ENCODE measurements around the gene CRYBG3. TPM values are rescaled to one million over a fixed set of nuclear protein-coding genes. Genes with fewer than 3 reads are reported as not detected.
A peak's percentile ranks its signal among the peaks of the same experiment; 100 is the strongest.

Gene CRYBG3
- total RNA-seq, 1 donor from 2014 or later, result 22.6 TPM

DNA sequence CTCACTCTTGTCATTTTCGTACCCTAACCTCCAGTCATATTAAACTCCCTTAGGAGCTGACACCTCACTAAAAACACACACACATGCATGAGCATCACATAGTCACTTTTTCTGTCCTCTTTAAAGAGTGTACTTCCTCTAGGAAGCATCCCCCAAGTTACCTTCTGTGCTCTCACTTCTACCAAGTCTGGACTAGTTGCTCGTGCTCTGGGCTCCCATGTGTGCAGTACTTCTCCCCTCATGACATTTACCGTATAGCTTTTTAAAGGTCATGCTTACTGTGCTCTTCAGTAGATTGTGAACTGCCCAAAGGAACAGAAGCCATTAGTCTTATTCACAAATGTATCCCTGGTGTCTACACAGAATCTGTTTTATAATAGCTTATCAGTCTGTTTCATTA, 42.0 kb downstream of the CRYBG3 start:
- no peak overlapping the region for H3K4me3 ChIP-seq
- DNase-seq (ENCODE audit: extremely low spot score in 2 of 2), result no peak
- H3K4me1 ChIP-seq, result peaks cover 15% of the 10 kb centered on the region
- H3K9me3 ChIP-seq, result no peaks in the 10 kb centered on the region
- intact Hi-C loops (cut with DNase I), result no loop called here
- H3K36me3 ChIP-seq, result no peaks in the 10 kb centered on the region
- TF ChIP-seq POLR2A (IDR thresholded peaks at IDR 0.05) (no peak), POLR2AphosphoS5 (IDR thresholded peaks at IDR 0.05; ENCODE audit: insufficient read depth in 1 of 2, low read depth in 1 of 2) (no peak)
- TF ChIP-seq, protein P1, sequence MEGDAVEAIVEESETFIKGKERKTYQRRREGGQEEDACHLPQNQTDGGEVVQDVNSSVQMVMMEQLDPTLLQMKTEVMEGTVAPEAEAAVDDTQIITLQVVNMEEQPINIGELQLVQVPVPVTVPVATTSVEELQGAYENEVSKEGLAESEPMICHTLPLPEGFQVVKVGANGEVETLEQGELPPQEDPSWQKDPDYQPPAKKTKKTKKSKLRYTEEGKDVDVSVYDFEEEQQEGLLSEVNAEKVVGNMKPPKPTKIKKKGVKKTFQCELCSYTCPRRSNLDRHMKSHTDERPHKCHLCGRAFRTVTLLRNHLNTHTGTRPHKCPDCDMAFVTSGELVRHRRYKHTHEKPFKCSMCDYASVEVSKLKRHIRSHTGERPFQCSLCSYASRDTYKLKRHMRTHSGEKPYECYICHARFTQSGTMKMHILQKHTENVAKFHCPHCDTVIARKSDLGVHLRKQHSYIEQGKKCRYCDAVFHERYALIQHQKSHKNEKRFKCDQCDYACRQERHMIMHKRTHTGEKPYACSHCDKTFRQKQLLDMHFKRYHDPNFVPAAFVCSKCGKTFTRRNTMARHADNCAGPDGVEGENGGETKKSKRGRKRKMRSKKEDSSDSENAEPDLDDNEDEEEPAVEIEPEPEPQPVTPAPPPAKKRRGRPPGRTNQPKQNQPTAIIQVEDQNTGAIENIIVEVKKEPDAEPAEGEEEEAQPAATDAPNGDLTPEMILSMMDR (IDR thresholded peaks at IDR 0.05), result no peak
- H3K27me3 ChIP-seq, result no peaks in the 10 kb centered on the region
- no peak overlapping the region for H3K27ac ChIP-seq

GRCh38 chr3:97871186-97871585, 49.4 kb downstream of the CRYBG3 start:
- no peak for DNase-seq (ENCODE audit: extremely low spot score in 2 of 2)
- no peaks in the 10 kb centered on the region for H3K36me3 ChIP-seq
- H3K4me1 ChIP-seq, result peaks cover 27% of the 10 kb centered on the region
- no peak overlapping the region for H3K4me3 ChIP-seq
- intact Hi-C loops (cut with DNase I), result no loop called here
- H3K27ac ChIP-seq, result peak overlapping the region; percentile 63
- no peaks in the 10 kb centered on the region for H3K9me3 ChIP-seq
- no peak for TF ChIP-seq POLR2AphosphoS5 (IDR thresholded peaks at IDR 0.05; ENCODE audit: insufficient read depth in 1 of 2, low read depth in 1 of 2)
- TF ChIP-seq POLR2A (IDR thresholded peaks at IDR 0.05), result no peak
- TF ChIP-seq, protein P1 (IDR thresholded peaks at IDR 0.05), result no peak
- no peaks in the 10 kb centered on the region for H3K27me3 ChIP-seq

DNA sequence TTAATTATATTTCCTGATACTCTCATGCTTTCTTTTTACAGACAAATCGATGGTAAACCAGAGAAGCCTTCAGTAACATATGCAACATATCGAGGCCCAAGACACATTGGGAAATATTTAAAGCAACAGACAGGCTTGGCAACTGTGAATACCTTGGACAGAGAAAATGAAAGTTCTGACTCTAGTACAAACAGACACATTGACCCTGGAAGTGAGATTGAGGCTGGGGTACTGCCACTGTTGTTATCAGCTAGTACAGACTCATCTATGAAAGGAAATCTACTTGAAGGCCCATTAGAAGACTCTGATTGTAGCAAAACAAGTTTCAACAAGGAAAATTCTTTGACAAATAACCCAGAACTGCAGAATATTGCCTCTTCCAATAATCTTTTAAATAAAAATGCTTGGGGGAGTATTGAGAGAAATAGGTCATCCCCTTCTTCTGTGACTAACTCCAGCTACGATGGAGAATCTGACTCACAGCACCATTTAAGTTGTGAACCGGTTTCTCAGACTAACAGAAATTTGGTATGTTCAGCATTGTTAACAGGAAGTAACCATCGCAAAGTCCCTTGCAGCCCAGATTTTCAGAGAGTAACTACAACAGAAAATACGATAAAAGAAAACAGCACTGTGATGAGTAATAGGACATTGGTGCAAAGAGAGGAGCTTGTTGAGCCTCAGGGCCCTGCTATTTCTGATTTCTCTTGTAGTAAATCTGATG, 50.2 kb downstream of the CRYBG3 start:
- Histone ChIP-seq H3K27me3 (no peaks in the 10 kb centered on the region), H3K36me3 (no peaks in the 10 kb centered on the region), H3K4me3 (no peak overlapping the region), H3K27ac (peak overlapping the region; percentile 63), H3K4me1 (peaks cover 27% of the 10 kb centered on the region), H3K9me3 (no peaks in the 10 kb centered on the region)
- DNase-seq (ENCODE audit: extremely low spot score in 2 of 2), result no peak
- no peak for TF ChIP-seq POLR2A (IDR thresholded peaks at IDR 0.05)
- TF ChIP-seq POLR2AphosphoS5 (IDR thresholded peaks at IDR 0.05; ENCODE audit: insufficient read depth in 1 of 2, low read depth in 1 of 2), result peak; percentile 32 to 63
- intact Hi-C loops (cut with DNase I), result no loop called here

DNA sequence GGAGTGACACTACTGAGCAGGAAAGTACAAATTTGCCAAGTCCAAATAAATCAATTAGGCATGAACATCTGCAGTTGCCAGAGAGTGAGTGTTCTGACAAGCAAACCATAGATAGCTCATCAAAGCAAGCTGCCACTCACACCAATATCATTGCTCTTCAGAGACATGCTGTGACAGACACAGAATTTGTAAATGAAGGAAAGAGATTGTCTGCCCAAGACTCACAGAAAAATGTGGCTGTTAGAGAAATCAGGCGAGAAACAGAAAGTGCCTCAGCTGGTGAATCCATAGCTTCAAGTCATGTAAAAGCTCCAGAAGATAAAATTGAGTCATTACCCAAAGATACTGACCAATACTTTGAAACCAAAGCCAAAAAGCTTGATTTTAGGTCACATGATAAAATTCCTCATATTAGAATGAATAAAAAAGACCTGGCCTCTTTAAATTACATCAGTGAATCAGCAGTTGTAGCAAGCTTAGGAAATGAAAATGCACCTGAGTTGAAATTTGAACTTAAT, 50.8 kb downstream of the CRYBG3 start:
- no peaks in the 10 kb centered on the region for H3K9me3 ChIP-seq
- H3K36me3 ChIP-seq, result no peaks in the 10 kb centered on the region
- no peaks in the 10 kb centered on the region for H3K27me3 ChIP-seq
- H3K4me1 ChIP-seq, result peaks cover 27% of the 10 kb centered on the region
- intact Hi-C loops (cut with DNase I), result no loop called here
- TF ChIP-seq, protein P1 (IDR thresholded peaks at IDR 0.05), result no peak
- TF ChIP-seq POLR2AphosphoS5 (IDR thresholded peaks at IDR 0.05; ENCODE audit: insufficient read depth in 1 of 2, low read depth in 1 of 2) (peak in 1 of 2 donors; percentile 1), POLR2A (IDR thresholded peaks at IDR 0.05) (no peak)
- no peak overlapping the region for H3K4me3 ChIP-seq
- peak overlapping the region; percentile 63 for H3K27ac ChIP-seq
- no peak for DNase-seq (ENCODE audit: extremely low spot score in 2 of 2)

DNA sequence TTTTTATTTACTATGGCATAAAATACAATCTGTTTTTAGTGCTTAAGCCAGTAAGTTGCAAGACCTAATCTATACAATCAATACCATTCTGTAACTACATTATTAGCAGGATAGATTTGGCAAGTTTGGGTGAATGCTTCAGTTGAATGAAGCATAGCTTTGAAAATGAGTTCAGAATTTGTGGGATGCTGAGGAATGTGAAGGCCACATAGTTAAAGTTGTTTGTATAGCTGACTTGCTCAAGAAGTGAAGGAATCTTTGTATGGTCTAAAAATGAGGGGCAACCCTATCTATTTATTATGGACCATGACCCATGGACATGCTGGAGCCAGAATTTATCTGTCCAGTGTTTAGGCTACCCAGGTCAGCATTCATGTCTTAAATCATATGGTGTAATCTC, 58.5 kb downstream of the CRYBG3 start:
- Histone ChIP-seq H3K27me3 (no peaks in the 10 kb centered on the region), H3K4me3 (no peak overlapping the region), H3K9me3 (no peaks in the 10 kb centered on the region), H3K27ac (no peak overlapping the region), H3K36me3 (no peaks in the 10 kb centered on the region), H3K4me1 (peaks cover 16% of the 10 kb centered on the region)
- intact Hi-C loops (cut with DNase I), result no loop called here
- DNase-seq (ENCODE audit: extremely low spot score in 2 of 2), result no peak
- TF ChIP-seq POLR2AphosphoS5 (IDR thresholded peaks at IDR 0.05; ENCODE audit: insufficient read depth in 1 of 2, low read depth in 1 of 2), result no peak
- TF ChIP-seq, protein P1 (IDR thresholded peaks at IDR 0.05), result no peak
- TF ChIP-seq POLR2A (IDR thresholded peaks at IDR 0.05), result no peak

Measured in vagina (tissue), 2 donors.